ENCODE measurements around the gene SCAANT1.

Gene SCAANT1

GRCh38 chr3:63905731-63906620, 6.2 kb downstream of the SCAANT1 start:
- TF ChIP-seq, protein P1, sequence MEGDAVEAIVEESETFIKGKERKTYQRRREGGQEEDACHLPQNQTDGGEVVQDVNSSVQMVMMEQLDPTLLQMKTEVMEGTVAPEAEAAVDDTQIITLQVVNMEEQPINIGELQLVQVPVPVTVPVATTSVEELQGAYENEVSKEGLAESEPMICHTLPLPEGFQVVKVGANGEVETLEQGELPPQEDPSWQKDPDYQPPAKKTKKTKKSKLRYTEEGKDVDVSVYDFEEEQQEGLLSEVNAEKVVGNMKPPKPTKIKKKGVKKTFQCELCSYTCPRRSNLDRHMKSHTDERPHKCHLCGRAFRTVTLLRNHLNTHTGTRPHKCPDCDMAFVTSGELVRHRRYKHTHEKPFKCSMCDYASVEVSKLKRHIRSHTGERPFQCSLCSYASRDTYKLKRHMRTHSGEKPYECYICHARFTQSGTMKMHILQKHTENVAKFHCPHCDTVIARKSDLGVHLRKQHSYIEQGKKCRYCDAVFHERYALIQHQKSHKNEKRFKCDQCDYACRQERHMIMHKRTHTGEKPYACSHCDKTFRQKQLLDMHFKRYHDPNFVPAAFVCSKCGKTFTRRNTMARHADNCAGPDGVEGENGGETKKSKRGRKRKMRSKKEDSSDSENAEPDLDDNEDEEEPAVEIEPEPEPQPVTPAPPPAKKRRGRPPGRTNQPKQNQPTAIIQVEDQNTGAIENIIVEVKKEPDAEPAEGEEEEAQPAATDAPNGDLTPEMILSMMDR (IDR thresholded peaks at IDR 0.05; ENCODE audit: low read depth, low read length) = no peak

GRCh38 chr3:63900459-63900858, 11.7 kb downstream of the SCAANT1 start:
- TF ChIP-seq, protein P1 (IDR thresholded peaks at IDR 0.05; ENCODE audit: low read depth, low read length) = no peak
- DNase-seq (ENCODE audit: extremely low read depth, low read depth) = no peak

More at GRCh38 chr3:63905731-63906620, 6.2 kb downstream of the SCAANT1 start:
- DNase-seq (ENCODE audit: extremely low read depth, low read depth) = no peak

GRCh38 chr3:63900010-63900409, 12.2 kb downstream of the SCAANT1 start:
- TF ChIP-seq, protein P1 (IDR thresholded peaks at IDR 0.05; ENCODE audit: low read depth, low read length) = no peak
- DNase-seq (ENCODE audit: extremely low read depth, low read depth) = no peak

DNA sequence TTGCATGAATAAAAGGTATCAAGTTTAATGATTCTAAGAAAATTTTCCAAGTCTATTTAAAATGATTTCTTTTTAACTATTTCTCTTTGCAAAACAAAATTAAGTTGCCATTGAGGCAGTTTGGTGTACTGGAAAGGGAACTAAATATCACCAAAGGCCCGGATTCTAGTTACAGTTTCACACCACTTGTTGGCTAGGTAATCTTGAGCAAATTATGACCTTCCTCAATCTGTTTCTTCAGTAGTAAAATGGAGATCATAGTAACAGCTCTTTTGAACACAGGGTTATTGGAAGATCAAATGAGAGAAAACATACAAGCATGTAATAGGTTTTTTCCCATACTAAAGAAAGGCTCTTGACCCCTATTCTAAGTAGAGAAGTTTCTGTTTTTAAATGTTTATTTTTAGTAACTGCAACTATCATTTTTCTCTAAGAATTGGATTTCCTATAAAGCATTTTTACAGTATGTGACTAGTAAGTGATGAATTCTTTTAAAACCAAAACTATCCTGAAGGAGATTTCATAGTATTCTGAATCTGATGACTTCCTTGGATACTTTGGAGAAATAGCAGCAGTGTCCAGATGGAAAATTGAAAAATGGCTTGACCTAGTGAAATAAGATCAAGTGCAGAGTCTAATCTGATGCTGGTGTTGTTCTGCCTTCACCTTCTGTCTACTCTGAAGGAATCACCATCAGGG, 15.7 kb downstream of the SCAANT1 start:
- no peak for DNase-seq (ENCODE audit: extremely low read depth, low read depth)
- TF ChIP-seq, protein P1 (IDR thresholded peaks at IDR 0.05; ENCODE audit: low read depth, low read length) = no peak

DNA sequence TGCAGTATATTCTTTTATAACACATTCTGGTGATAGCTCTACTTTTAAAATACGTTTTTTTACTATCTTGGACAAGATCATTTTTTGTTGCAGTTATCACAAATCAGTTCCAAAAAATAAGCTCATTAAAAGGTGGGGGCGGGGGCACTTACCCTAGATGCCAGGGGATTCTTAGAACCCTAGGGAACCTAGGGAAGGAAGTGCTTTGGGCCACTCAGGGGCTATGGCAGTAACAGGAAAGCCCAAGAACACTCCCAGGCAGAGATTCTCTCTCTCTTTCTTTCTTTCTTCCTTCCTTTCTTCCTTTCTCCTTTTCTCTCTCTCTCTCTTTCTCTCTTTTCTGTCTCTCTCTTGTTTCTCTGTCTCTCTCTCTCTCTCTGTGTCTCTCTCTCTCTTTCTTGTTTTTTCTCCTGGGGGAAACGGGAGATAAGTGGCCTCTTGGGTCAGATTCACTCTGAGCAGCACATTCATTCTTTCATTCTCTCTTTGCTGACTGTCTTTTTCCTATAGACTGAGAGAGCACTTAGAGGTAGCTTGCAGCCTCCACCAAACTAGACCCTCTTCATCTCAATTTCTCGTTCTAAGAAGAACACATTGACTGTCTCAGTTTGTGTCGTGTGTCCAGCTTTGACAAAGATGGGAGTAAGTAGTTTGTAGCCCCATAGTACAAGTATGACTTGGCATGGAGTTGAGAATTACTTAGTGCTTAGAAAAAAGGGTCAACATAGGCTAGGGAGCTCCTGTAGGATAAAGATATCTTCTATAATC, 16.6 kb downstream of the SCAANT1 start:
- no peak for DNase-seq (ENCODE audit: extremely low read depth, low read depth)

DNA sequence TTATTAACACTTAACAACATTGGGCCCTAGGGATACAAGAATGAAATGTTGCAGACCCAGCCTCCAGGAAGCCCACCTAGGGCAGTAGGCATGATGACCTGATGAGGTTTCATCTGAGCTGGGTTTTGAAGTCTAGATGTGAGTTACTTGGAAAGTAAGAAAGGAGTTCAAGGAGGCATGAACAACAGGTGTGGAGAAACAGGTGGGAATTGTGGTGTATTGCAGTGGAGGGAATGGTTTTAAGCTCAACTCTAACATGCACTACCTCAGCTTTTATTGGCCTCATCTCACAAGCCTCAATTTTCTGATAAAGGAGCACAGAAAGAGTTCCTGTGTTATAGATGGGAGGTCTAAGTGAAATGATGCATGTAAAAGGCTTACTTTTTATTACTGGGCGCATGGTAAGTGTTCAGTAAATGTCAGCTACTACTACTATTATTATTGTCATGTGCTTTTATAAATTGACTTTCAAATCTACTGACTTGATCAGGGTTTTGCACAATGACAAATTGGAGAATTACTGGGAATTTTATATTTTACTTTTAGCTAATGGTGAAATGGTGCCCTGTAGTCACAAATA, 19.3 kb downstream of the SCAANT1 start:
- no peak for DNase-seq (ENCODE audit: extremely low read depth, low read depth)
- TF ChIP-seq, protein P1 (IDR thresholded peaks at IDR 0.05; ENCODE audit: low read depth, low read length) = no peak

More for the DNA sequence above, 16.6 kb downstream of the SCAANT1 start:
- TF ChIP-seq, protein P1 (IDR thresholded peaks at IDR 0.05; ENCODE audit: low read depth, low read length) = no peak

Measured in AG09319 (cell line).